SK-N-SH treated with all-trans-retinoic acid at 6 μM for 48 hours (cell line): ENCODE measurements around the gene ZCCHC7.

Experiments used
- ATAC-seq: fragments of 200-7000 bp; cut with Tn5 transposase; 3 replicates; pipeline ENCODE4 v1.9.1; 2020; ENCODE audit warnings: mild to moderate bottlenecking, moderate library complexity
- ARNTL ChIP-seq: fragments of 450-650 bp; formaldehyde crosslinking; IDR thresholded peaks from 2 replicates; pipeline ENCODE4 v1.5.0; 2020; ENCODE audit warnings: low read depth, mild to moderate bottlenecking, moderate library complexity, borderline replicate concordance
- BACH2 ChIP-seq: fragments of 250-450 bp; sonication (Bioruptor Pico); IDR thresholded peaks from 2 replicates; pipeline ENCODE4 v1.9.0; 2021; ENCODE audit warnings: mild to moderate bottlenecking, borderline replicate concordance
- CSDC2 ChIP-seq: fragments of 250-450 bp; sonication (Bioruptor Pico); IDR thresholded peaks from 2 replicates; pipeline ENCODE4 v1.5.0; 2020; ENCODE audit warnings: mild to moderate bottlenecking, moderate library complexity
- ESRRG ChIP-seq: fragments of 250-450 bp; sonication (Bioruptor Pico); IDR thresholded peaks from 2 replicates; pipeline ENCODE4 v1.6.1; 2021; ENCODE audit warnings: mild to moderate bottlenecking
- GLIS3 ChIP-seq: fragments of 250-450 bp; sonication (Bioruptor Pico); IDR thresholded peaks from 2 replicates; pipeline ENCODE4 v1.5.0; 2020; ENCODE audit warnings: mild to moderate bottlenecking, moderate library complexity
- ISL1 ChIP-seq: fragments of 250-450 bp; sonication (Bioruptor Pico); IDR thresholded peaks from 2 replicates; pipeline ENCODE4 v2.1.2; 2022; ENCODE audit warnings: mild to moderate bottlenecking, moderate library complexity
- OSR1 ChIP-seq: fragments of 250-450 bp; sonication (Bioruptor Pico); IDR thresholded peaks from 2 replicates; pipeline ENCODE4 v1.8.0; 2022; ENCODE audit warnings: moderate library complexity, mild to moderate bottlenecking, inconsistent platforms
- PPARA ChIP-seq: fragments of 250-450 bp; sonication (Bioruptor Pico); IDR thresholded peaks from 2 replicates; pipeline ENCODE4 v1.5.0; 2020; ENCODE audit warnings: mild to moderate bottlenecking, borderline replicate concordance
- RARB ChIP-seq: fragments of 250-450 bp; sonication (Bioruptor Pico); IDR thresholded peaks from 2 replicates; pipeline ENCODE4 v1.8.0; 2021; ENCODE audit warnings: mild to moderate bottlenecking, moderate library complexity
- SNAI2 ChIP-seq: fragments of 250-450 bp; sonication (Bioruptor Pico); IDR thresholded peaks from 2 replicates; pipeline ENCODE4 v1.5.0; 2020; ENCODE audit warnings: mild to moderate bottlenecking, moderate library complexity
- TCF4 ChIP-seq: fragments of 250-450 bp; sonication (Bioruptor Pico); IDR thresholded peaks from 2 replicates; pipeline ENCODE4 v1.8.0; 2021; ENCODE audit warnings: mild to moderate bottlenecking, moderate library complexity, borderline replicate concordance
- TOX ChIP-seq: fragments of 250-450 bp; sonication (Bioruptor Pico); IDR thresholded peaks from 2 replicates; pipeline ENCODE4 v1.8.0; 2021; ENCODE audit warnings: mild to moderate bottlenecking, moderate library complexity, borderline replicate concordance
- ZC3H10 ChIP-seq: fragments of 250-450 bp; sonication (Bioruptor Pico); IDR thresholded peaks from 2 replicates; pipeline ENCODE4 v1.5.1; 2021; ENCODE audit warnings: mild to moderate bottlenecking, moderate library complexity
- ZFP3 ChIP-seq: fragments of 250-450 bp; sonication (Bioruptor Pico); IDR thresholded peaks from 2 replicates; pipeline ENCODE4 v1.5.0; 2020; ENCODE audit warnings: mild to moderate bottlenecking, moderate library complexity
- ZFP30 ChIP-seq: fragments of 450-650 bp; formaldehyde crosslinking; IDR thresholded peaks from 2 replicates; pipeline ENCODE4 v1.5.0; 2022; ENCODE audit warnings: mild to moderate bottlenecking, moderate library complexity
- ZNF565 ChIP-seq: fragments of 450-650 bp; formaldehyde crosslinking; conservative IDR thresholded peaks from 2 replicates; pipeline ENCODE4 v1.5.0; 2020; ENCODE audit warnings: low read depth, mild to moderate bottlenecking, moderate library complexity
- ZNF70 ChIP-seq: fragments of 450-650 bp; formaldehyde crosslinking; IDR thresholded peaks from 2 replicates; pipeline ENCODE4 v1.5.0; 2020; ENCODE audit warnings: mild to moderate bottlenecking, moderate library complexity
- ZNF8 ChIP-seq: fragments of 450-650 bp; formaldehyde crosslinking; IDR thresholded peaks from 2 replicates; pipeline ENCODE4 v1.5.0; 2020; ENCODE audit warnings: mild to moderate bottlenecking, moderate library complexity
- TF ChIP-seq, protein P1 (sequence below): fragments of 250-450 bp; sonication (Bioruptor Pico); IDR thresholded peaks from 2 replicates; pipeline ENCODE4 v1.8.0; 2021; ENCODE audit warnings: low read depth, mild to moderate bottlenecking, moderate library complexity, borderline replicate concordance
- TF ChIP-seq, protein P2 (sequence below): fragments of 250-450 bp; sonication (Bioruptor Pico); IDR thresholded peaks from 2 replicates; pipeline ENCODE4 v1.8.0; 2020; ENCODE audit warnings: mild to moderate bottlenecking, moderate library complexity, borderline replicate concordance
- TF ChIP-seq, protein P3 (sequence below): fragments of 250-450 bp; sonication (Bioruptor Pico); IDR thresholded peaks from 2 replicates; pipeline ENCODE4 v1.5.1; 2020; ENCODE audit warnings: low read depth, mild to moderate bottlenecking, moderate library complexity
- TF ChIP-seq, protein P4 (sequence below): fragments of 250-450 bp; sonication (Bioruptor Pico); IDR thresholded peaks from 2 replicates; pipeline ENCODE4 v1.5.0; 2020; ENCODE audit warnings: mild to moderate bottlenecking, moderate library complexity

ZCCHC7 gene

DNA sequence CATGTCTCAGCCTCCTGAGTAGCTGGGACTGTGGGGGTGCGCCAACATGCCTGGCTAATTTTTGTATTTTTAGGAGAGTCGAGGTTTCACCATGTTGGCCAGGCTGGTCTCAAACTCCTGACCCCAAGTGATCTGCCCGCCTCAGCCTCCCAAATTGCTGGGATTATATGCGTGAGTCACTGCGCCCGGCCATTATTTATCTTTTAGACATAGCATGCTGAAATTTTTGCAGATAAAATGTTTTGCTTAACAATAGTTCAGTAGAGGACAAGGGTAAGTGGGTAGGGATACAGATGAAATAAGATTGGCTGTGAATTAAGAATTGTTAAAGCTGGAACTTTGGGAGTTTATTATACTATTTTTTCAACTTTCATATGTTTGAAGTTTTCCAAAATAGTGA, 151.3 kb downstream of the ZCCHC7 start:
- no peak for ATAC-seq

DNA sequence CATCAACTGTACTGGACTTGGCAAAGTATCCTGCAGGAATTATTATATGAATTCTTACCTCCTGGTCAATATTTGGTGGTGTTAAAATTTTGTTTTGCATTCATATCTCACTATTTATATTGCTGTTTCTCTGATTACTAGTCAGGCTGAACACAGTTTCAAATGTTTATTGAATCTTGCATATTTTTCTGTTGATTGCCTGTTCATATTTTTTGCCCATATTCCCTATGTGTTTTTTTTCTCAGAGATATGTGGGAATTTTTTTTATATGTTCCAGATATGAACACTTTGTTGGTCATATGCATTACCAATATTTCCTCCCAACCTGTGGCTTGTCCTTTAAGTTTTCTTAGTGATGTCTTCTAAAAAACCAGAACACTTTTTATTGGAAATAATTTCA, 153.2 kb downstream of the ZCCHC7 start:
- no peak for ATAC-seq
- no peak for TF ChIP-seq ZNF565 (CRISPR knock-in tag)
- TF ChIP-seq RARB (CRISPR knock-in tag) = no peak
- TF ChIP-seq BACH2 (CRISPR knock-in tag) = no peak
- TF ChIP-seq, protein P1, sequence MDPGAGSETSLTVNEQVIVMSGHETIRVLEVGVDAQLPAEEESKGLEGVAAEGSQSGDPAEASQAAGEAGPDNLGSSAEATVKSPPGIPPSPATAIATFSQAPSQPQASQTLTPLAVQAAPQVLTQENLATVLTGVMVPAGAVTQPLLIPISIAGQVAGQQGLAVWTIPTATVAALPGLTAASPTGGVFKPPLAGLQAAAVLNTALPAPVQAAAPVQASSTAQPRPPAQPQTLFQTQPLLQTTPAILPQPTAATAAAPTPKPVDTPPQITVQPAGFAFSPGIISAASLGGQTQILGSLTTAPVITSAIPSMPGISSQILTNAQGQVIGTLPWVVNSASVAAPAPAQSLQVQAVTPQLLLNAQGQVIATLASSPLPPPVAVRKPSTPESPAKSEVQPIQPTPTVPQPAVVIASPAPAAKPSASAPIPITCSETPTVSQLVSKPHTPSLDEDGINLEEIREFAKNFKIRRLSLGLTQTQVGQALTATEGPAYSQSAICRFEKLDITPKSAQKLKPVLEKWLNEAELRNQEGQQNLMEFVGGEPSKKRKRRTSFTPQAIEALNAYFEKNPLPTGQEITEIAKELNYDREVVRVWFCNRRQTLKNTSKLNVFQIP (CRISPR knock-in tag) = no peak
- TF ChIP-seq TCF4 (CRISPR knock-in tag) = no peak
- no peak for TF ChIP-seq PPARA (CRISPR knock-in tag)
- no peak for TF ChIP-seq GLIS3

More for the DNA sequence above, 151.3 kb downstream of the ZCCHC7 start:
- TF ChIP-seq ZNF70 (CRISPR knock-in tag) = no peak
- TF ChIP-seq ZNF565 (CRISPR knock-in tag) = no peak
- TF ChIP-seq, protein P1 (CRISPR knock-in tag) = no peak
- no peak for TF ChIP-seq GLIS3
- no peak for TF ChIP-seq ARNTL (CRISPR knock-in tag)
- TF ChIP-seq ESRRG (CRISPR knock-in tag) = no peak
- no peak for TF ChIP-seq PPARA (CRISPR knock-in tag)
- TF ChIP-seq, protein P2, sequence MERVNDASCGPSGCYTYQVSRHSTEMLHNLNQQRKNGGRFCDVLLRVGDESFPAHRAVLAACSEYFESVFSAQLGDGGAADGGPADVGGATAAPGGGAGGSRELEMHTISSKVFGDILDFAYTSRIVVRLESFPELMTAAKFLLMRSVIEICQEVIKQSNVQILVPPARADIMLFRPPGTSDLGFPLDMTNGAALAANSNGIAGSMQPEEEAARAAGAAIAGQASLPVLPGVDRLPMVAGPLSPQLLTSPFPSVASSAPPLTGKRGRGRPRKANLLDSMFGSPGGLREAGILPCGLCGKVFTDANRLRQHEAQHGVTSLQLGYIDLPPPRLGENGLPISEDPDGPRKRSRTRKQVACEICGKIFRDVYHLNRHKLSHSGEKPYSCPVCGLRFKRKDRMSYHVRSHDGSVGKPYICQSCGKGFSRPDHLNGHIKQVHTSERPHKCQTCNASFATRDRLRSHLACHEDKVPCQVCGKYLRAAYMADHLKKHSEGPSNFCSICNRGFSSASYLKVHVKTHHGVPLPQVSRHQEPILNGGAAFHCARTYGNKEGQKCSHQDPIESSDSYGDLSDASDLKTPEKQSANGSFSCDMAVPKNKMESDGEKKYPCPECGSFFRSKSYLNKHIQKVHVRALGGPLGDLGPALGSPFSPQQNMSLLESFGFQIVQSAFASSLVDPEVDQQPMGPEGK (CRISPR knock-in tag) = no peak

DNA sequence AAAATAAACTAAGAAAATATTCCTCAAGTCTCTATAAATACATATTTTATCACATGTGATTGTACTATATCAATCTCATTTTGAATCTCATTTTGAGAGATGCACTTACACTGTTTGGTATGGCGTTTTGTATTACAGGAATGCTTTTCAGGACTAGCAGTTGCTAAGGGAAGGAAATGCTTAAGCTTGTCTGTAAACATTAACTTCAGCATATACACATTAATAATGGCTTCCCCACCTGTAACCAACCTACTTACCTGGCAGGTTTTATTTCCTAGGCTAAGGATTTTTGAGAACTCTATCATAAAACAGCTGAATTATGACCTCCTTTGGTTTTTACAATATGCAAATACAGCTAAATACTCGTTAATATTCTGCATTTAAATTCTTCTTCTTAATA, 161.2 kb downstream of the ZCCHC7 start:
- no peak for TF ChIP-seq ISL1
- no peak for TF ChIP-seq ZC3H10 (CRISPR knock-in tag)
- TF ChIP-seq OSR1 = no peak
- no peak for TF ChIP-seq ZNF8 (CRISPR knock-in tag)
- TF ChIP-seq PPARA (CRISPR knock-in tag) = no peak
- TF ChIP-seq ESRRG (CRISPR knock-in tag) = no peak
- no peak for TF ChIP-seq RARB (CRISPR knock-in tag)
- TF ChIP-seq, all 23 proteins: peak for 0
- ATAC-seq = no peak

DNA sequence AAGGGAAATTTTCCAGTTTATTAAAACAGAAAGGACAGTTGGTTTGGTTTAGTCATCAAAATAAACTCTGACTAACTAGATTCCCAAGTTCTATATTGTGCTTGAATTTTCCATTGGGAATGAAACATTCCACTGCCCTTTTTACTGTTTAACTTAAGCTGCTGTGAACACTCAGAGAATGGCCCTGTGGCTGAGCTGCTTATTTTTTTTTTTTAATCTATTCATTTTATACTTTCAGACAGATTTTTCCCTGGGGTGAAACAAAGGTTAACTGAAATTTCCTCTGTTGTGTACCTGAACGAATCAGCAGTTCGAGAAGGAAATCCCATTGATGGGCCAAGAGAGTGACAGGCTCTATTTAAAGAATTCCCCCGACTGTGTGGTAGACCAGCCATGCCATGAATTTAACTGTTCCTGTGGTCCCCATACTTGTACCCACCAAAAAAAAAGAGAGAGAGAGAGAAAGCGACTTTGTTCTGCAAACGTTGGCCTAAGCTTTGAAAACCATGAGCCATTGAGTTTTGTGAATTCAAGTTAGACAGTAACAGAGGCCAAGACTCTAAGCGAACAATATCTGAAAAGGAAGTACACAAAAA, 163.5 kb downstream of the ZCCHC7 start:
- ATAC-seq = peak; percentile 82
- TF ChIP-seq ZNF70 (CRISPR knock-in tag) (no peak), ISL1 (peak; percentile 50)

DNA sequence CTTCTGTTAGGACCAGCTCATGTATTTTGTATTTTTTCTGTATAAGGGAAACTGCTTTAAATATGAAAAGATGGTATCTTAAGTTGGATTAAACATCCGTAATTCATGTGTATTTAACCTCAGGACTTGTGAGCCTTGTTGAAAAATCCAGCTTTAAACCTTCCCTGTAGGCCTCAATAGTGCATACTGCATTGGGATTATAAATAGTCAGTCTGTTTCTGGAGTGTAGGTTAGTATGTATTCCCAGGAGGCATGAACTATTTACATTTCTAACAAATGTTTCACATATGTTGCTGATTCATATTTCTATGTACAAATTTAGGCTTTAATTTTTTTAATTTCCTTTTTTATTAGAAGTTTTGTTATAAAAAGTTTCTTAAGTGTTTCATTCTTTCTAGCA, 164.3 kb downstream of the ZCCHC7 start:
- peak; percentile 22; the same call in 1 of the 3 replicates for ATAC-seq
- TF ChIP-seq RARB (CRISPR knock-in tag) = no peak
- TF ChIP-seq ZNF8 (CRISPR knock-in tag) = no peak
- TF ChIP-seq TCF4 (CRISPR knock-in tag) = no peak
- TF ChIP-seq, protein P3, sequence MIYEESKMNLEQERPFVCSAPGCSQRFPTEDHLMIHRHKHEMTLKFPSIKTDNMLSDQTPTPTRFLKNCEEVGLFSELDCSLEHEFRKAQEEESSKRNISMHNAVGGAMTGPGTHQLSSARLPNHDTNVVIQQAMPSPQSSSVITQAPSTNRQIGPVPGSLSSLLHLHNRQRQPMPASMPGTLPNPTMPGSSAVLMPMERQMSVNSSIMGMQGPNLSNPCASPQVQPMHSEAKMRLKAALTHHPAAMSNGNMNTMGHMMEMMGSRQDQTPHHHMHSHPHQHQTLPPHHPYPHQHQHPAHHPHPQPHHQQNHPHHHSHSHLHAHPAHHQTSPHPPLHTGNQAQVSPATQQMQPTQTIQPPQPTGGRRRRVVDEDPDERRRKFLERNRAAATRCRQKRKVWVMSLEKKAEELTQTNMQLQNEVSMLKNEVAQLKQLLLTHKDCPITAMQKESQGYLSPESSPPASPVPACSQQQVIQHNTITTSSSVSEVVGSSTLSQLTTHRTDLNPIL (CRISPR knock-in tag) = no peak
- TF ChIP-seq, protein P4, sequence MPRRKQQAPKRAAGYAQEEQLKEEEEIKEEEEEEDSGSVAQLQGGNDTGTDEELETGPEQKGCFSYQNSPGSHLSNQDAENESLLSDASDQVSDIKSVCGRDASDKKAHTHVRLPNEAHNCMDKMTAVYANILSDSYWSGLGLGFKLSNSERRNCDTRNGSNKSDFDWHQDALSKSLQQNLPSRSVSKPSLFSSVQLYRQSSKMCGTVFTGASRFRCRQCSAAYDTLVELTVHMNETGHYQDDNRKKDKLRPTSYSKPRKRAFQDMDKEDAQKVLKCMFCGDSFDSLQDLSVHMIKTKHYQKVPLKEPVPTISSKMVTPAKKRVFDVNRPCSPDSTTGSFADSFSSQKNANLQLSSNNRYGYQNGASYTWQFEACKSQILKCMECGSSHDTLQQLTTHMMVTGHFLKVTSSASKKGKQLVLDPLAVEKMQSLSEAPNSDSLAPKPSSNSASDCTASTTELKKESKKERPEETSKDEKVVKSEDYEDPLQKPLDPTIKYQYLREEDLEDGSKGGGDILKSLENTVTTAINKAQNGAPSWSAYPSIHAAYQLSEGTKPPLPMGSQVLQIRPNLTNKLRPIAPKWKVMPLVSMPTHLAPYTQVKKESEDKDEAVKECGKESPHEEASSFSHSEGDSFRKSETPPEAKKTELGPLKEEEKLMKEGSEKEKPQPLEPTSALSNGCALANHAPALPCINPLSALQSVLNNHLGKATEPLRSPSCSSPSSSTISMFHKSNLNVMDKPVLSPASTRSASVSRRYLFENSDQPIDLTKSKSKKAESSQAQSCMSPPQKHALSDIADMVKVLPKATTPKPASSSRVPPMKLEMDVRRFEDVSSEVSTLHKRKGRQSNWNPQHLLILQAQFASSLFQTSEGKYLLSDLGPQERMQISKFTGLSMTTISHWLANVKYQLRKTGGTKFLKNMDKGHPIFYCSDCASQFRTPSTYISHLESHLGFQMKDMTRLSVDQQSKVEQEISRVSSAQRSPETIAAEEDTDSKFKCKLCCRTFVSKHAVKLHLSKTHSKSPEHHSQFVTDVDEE (CRISPR knock-in tag) = no peak
- TF ChIP-seq, protein P2 (CRISPR knock-in tag) = no peak
- TF ChIP-seq ZFP30 (CRISPR knock-in tag) = no peak
- no peak for TF ChIP-seq OSR1
- no peak for TF ChIP-seq BACH2 (CRISPR knock-in tag)
- no peak for TF ChIP-seq ARNTL (CRISPR knock-in tag)
- TF ChIP-seq CSDC2 (CRISPR knock-in tag) = no peak
- no peak for TF ChIP-seq TOX (CRISPR knock-in tag)
- TF ChIP-seq ZFP3 (CRISPR knock-in tag) = no peak
- TF ChIP-seq GLIS3 = no peak
- no peak for TF ChIP-seq ZC3H10 (CRISPR knock-in tag)
- TF ChIP-seq SNAI2 = no peak
- no peak for TF ChIP-seq ESRRG (CRISPR knock-in tag)
- TF ChIP-seq ISL1 = no peak
